NCI-H82 (cell line): ENCODE results near the gene CD1D.
A peak's percentile ranks its signal among the peaks of the same experiment; 100 is the strongest.
"Not testable (repeated sequence)": the region's sequence is repeated elsewhere in the genome, so short reads cannot be mapped to it uniquely, and the experiment has no call there.

Source experiments
- DNase-seq: peaks from one replicate; lab custom pipeline; 2025; lab: John Stamatoyannopoulos, UW

The CD1D gene

DNA sequence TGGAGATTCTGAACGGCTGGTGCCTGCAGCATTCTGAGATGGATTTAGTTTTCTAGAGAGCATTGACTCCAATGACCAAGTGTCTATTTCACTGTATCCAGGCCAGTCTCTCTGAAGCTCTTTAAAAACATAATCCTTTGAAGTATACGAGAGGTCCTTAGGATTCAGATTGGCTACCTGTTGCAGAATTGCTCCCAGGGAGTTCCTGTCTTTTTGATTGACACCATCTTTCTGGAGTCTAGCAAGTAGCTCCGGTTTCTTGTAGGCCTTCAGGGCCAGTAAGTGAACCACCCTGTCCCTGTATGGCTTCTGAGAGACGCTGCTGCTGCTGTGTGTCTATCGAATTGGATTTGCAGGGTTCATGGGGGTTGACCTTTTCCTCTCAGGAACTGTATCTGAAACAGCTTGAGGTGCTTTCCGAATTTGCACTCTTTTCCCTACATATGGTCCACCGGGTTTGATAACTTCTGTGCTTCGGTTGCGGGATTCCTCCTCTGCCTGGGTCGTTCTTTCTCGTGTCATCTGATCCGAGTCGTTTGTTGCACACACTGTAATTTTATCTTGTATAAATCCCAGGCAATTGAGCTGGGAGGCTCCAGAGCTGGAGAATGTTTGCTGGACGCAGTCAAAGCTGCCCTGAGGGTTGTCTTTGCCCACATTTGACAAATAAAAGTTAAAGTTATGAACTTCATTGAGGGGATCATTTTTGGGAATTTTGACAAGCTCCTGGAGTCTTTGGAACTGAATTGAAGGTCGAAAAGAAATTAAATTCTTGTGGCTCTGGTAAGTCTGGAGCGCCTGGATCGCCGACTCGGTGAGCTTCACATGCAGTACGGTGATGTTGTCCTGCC is 3.6 kb upstream of the CD1D start:
- DNase-seq, result not testable (repeated sequence)

GRCh38 chr1:158177700-158178450 is 2.8 kb upstream of the CD1D start:
- DNase-seq, result peak; percentile 83

- DNase-seq, result peak; percentile 97
These were observed 1.2 kb upstream of the CD1D start for GRCh38 chr1:158179301-158180041.

DNA sequence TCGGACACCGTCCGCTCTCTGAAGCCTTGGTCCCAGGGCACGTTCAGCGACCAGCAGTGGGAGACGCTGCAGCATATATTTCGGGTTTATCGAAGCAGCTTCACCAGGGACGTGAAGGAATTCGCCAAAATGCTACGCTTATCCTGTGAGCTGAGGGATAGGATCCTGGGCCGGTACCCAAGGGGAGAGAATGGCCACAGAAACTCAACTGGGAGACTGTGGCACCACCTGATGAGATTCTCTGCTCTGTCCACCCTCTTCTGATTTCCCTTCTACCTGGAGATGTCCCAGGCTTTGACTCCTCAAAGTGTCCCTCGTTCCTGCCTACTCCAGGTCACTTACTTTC is 855 bp downstream of the CD1D start:
- no peak for DNase-seq

DNA sequence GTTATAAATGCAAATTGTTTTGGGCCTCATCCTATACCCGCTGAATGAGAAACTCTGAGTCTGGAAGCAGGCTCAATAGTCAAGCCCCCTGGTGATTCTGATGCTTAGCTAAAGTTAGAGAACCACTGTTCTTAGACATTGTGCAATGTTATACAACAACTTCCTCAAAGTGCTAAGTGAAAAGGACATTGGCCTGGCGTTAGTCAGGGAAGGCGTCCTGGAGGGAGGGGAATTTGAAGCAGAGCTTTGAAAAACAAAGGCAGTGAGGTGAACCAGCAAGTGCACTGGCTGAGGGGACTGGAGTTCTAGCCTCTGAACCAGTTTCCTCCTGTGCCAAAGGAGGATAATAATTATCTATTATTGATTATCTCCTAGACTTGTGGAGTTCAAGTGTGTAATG is 5.1 kb downstream of the CD1D start:
- DNase-seq, result no peak

DNA sequence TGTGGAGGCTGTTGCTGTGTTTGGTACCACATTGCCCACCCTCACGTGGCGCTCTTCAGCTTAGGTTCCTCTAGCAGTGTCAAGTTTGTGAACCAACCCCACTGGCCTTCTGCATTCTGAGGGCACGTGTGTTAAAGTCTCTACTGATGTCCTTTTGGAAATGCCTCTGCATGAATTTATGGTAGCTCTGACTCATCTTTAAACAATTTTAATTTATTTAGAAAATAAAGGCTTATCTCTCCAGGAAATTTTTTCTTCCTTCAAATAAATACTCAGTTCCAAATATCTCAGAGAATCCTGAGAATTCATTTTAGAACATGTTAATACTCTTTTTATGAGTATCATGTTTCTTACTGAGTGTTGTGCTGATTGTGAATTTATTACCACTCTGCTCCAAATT is 5.5 kb downstream of the CD1D start:
- DNase-seq, result no peak

DNA sequence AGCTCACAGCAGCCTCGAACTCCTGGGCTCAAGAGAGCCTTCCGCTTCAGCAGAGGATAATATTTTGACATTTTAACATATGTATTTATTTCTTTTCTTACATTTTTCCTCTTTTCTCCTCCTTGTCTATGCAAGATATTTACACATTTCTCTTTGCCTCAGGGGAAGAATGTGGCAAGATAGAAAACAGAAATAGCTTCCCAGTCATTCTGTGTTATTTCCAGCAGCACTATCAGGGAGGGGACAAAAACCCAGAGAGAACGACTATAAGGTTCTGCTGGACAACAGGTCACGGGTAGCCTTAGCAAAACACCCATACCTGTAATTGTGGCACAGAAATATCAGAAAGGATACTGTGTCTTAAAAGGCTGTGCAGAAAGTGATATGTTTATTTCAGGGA is 7.9 kb downstream of the CD1D start:
- DNase-seq, result no peak

DNA sequence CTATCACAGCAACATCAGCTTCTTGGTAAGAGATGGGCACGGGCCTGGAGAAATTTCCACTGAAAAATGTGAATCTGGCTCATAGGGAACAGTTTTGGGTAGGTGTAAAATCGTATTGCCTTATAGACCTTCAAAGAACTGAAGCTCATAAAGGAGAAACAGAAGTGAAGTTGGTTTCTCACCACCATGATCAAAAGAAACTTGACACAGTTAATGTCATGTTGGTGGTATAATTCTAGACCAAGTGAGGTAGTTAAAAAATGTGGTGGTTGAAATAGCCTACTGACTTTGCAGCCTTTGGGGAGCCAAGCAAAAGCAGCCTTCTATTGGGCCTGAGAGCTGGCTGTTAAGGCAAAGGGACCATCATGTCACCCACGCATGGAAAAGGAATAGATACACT is 8.9 kb downstream of the CD1D start:
- DNase-seq, result no peak

DNA sequence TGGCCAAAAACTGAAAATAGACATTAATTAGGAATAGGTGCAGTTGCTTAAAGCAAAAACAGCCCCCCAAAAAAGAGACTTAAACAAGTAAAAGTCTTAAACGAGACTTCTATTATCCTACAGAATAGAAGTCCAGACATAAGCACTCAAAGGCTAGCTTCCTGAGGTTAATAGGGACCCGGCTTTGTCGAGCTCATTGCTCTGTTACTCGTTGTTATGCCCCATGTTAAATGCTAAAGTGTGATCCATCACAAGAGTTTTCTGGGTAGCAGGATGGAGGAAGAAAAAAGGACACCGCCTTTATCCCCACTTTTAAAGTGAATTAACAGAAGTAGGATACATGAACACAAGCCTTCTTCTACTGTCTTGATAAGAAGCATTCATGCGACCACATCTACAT is 10.6 kb downstream of the CD1D start:
- no peak for DNase-seq

- no peak for DNase-seq
These were observed 15.8 kb downstream of the CD1D start for GRCh38 chr1:158196461-158196860.

- no peak for DNase-seq
These were observed 19.2 kb downstream of the CD1D start for GRCh38 chr1:158199849-158200248.

- DNase-seq, result no peak
These were observed 19.8 kb downstream of the CD1D start for GRCh38 chr1:158200527-158200926.

DNA sequence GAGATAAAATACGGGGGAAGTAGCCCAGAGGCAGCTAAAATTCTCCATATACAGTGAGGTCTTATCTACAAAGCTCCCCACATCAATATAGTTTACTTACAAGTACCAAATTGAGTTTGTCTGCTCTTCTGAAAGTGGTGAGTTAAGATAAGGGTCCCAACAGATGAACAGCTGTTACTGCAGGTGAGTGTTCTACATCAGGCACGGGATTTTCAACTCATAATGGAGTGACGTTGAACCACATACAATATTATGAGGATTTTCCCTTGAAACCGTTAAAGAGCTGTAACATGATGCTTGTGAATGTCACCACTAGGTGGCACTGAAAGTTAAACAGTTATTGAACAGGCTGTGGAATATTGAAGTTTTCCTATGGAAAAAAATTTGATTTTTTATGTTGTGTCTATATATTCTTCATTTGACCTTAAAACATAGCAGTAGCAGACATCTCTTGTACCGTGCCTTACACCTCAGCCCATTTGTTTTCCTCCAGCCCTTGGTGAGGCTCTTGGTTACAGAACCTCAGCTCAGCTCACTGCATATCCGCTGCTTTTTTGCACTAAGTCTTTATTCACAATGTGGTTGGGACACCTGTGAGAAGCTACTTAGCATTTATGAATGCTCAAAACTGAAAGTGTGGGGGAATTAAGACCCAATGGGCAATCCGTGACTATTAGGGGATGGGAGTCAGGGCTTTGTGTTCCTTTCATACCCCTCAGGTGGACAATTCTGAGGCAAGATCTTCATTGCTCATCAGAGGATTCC is 23.2 kb downstream of the CD1D start:
- peak; percentile 75 for DNase-seq

DNA sequence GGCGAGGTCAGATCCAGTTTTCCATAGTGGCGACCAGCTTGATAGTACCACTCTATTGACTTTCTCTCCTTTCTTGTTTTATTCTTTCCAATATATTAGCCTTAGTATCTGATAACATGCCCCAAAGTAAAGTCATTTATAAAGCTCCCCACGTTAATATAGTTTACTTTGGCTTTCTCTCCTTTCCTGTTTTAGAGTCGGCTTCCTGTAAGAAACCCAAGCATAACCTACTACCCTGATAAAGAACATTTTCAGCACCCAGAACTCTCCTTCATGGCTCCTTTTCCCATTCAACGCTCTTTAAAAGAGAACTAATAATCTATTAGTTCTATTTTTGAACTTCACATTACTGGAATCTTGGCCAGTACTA is 23.7 kb downstream of the CD1D start:
- DNase-seq, result no peak

DNA sequence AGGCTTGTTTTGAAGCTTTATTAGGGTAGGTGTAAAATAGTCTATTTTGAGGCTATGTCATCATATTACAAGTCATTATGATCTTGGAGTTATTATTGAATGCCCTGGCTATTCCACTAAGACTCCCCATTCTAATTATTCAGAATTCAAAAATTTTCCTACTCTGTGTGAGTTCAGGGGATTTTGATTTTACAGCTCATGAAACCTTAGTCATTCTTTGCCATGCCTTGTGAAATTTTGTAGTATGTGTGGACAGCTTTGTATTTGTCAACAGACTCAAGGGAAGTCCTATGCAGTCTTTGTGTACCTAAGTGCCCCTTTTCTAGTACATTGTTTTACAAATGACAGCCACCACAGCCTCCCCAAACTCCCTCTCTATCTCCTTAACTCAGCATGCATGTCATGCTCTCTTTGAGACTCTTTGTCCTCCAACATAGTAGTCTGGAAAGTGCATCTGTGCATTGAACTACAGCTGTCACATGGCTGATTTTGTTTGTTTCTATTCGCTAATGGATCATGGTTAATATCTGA is 28.0 kb downstream of the CD1D start:
- DNase-seq, result no peak

DNA sequence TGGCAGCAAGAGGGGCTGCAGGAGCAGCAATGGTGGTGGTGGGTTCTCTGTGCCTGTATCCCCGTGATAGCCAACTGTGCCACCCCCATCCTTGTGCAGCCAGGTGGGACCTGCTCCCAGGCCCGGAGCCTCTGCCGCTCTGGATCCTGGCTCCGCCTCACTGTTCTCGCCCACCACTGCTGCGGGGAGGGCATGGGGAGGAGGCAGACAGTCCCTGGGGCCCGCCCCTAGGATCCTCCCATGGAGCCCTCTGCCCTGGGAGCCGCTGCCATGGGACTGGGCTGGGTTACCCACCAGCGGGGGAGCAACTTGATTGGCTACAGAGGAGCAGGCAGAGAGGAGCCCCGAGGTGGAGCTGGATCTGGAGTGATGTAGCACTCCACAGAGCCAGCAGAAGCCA is 31.6 kb downstream of the CD1D start:
- DNase-seq, result no peak

- DNase-seq, result not testable (repeated sequence)
These were observed 42.8 kb downstream of the CD1D start for GRCh38 chr1:158223445-158223844.

DNA sequence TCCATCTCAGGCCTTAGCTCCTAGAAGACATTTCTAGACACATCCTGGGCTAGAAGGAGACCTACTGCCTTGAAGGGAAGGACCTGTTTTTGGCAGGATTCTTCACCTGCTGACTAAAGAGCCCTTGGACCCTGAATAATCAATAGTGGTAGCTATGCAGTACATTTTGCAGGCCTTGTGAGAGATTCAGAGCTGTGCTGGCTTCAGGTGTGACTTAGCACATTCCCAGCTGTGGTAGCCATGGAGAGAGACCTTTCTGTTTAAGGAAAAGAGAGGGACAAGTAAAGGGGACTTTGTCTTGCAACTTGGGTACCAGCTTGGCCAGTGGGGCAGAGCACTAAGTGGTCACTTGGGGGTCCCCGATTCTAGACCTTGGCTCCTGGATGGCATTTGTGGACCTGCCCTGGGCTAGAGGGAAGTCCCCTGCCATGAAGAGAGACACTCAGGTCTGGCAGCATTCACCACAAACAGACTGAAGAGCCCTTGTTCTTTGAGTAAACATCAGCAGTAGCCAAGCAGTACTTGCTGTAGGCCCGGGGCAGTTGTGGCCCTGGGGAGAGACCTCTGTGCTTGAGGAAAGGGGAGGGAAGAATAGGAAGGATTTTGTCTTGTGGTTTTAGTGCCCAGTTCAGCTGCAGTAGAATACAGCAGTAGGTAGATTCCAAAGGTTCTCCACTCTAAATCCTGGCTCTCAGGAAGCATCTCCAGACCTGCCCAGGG is 47.4 kb downstream of the CD1D start:
- DNase-seq, result no peak
